Measurements from ENCODE around the gene TMEM125. TPM values are rescaled to one million over a fixed set of nuclear protein-coding genes. Genes with fewer than 3 reads are reported as not detected.
A peak's percentile ranks its signal among the peaks of the same experiment; 100 is the strongest.

TMEM125 gene
- total and polyA plus RNA-seq, 12 donors: 0.15 to 0.37 (median 0.22) TPM; not detected in 6

DNA sequence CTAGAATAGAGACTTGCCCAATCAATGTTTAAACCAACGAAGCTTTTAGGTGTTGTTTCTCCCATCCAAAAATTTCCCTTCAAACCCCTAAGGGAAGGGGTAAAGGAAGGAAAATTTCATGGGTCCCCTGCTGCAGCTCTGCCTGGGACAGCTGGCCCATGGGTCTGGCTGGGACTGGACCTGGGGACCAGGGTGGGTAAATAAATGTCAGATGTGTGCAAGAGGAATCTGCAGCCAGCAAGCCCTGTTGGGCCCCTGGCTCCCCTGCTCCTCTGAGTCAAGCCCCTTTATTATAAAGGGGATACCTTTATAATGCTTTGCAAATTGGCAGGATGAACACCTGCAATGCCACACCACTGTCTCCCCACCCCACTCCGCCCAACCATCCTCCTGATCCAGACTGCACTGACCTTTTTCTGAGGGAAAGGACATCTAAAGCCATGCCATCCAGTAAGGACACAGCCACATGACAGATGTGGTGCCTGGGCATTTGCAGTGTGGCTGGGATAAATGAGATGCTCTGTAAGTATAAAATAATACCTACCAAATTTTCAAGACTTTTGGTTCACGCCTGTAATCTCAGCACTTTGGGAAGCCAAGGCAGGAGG lies 1.9 kb upstream of the TMEM125 start:
- 84 to 85% methylated on average over 3 of the region's 3 CpGs for WGBS, 2 donors
- intact Hi-C loops (cut with DNase I): no loop called here
- Histone ChIP-seq H3K27me3 (peaks cover 0 to 9% (median 7%) of the 10 kb centered on the region in 7 donors), H3K9me3 (peaks cover 0 to 10% (median 0%) of the 10 kb centered on the region in 11 donors), H3K4me3 (no peak overlapping the region), H3K27ac (no peak overlapping the region), H3K4me1 (peaks cover 0 to 9% (median 4%) of the 10 kb centered on the region in 9 donors), H3K36me3 (no peaks in the 10 kb centered on the region)
- ATAC-seq: no peak
- TF ChIP-seq, protein P1, sequence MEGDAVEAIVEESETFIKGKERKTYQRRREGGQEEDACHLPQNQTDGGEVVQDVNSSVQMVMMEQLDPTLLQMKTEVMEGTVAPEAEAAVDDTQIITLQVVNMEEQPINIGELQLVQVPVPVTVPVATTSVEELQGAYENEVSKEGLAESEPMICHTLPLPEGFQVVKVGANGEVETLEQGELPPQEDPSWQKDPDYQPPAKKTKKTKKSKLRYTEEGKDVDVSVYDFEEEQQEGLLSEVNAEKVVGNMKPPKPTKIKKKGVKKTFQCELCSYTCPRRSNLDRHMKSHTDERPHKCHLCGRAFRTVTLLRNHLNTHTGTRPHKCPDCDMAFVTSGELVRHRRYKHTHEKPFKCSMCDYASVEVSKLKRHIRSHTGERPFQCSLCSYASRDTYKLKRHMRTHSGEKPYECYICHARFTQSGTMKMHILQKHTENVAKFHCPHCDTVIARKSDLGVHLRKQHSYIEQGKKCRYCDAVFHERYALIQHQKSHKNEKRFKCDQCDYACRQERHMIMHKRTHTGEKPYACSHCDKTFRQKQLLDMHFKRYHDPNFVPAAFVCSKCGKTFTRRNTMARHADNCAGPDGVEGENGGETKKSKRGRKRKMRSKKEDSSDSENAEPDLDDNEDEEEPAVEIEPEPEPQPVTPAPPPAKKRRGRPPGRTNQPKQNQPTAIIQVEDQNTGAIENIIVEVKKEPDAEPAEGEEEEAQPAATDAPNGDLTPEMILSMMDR (IDR thresholded peaks at IDR 0.05): no peak
- DNase-seq: no peak

DNA sequence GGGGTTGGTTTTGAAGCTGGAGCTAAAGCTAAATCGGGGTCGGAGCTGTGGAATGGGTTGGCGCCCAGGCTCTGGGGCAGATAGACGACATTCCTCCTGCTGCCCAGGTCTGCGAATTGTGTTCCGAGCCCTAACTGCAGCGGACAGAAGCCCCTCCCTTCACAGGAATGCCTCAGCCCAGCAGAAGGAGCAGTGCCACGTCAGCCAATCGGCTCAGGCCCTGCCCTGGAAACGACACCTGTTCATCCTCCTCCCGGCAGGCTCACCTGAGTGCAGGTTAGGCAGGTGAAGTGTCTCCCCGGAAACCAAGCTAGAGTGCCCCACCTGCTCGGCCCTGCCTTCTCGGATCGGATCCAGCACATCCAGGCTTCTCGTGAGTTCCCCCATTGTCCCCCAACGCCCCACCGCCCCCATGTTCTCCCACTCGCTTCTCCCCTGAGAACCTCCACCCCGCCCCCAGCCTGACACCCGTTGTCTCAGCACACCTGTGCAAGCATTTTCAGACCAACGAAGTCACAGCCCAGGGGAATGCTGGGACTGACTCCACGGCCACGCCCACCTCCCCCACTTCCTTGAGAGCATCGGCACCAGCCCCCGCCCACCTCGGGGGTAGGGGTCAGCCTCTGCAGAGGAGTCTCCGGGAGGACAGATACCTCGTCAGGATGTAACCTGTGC lies 775 bp downstream of the TMEM125 start:
- peak in 1 of 8 donors; percentile 31 for ATAC-seq
- H3K4me3 ChIP-seq: peak overlapping the region in 5 of 10 donors; percentile 6 to 31 (median 22)
- H3K4me1 ChIP-seq: peaks cover 0 to 18% (median 12%) of the 10 kb centered on the region in 9 donors
- H3K36me3 ChIP-seq: no peaks in the 10 kb centered on the region
- peaks cover 0 to 9% (median 7%) of the 10 kb centered on the region in 7 donors for H3K27me3 ChIP-seq
- intact Hi-C loops (cut with DNase I): no loop called here
- TF ChIP-seq, protein P1 (IDR thresholded peaks at IDR 0.05): no peak
- no peak overlapping the region for H3K27ac ChIP-seq
- 10 to 19% methylated on average over 29 of the region's 29 CpGs for WGBS, 2 donors
- DNase-seq: no peak
- no peaks in the 10 kb centered on the region for H3K9me3 ChIP-seq

DNA sequence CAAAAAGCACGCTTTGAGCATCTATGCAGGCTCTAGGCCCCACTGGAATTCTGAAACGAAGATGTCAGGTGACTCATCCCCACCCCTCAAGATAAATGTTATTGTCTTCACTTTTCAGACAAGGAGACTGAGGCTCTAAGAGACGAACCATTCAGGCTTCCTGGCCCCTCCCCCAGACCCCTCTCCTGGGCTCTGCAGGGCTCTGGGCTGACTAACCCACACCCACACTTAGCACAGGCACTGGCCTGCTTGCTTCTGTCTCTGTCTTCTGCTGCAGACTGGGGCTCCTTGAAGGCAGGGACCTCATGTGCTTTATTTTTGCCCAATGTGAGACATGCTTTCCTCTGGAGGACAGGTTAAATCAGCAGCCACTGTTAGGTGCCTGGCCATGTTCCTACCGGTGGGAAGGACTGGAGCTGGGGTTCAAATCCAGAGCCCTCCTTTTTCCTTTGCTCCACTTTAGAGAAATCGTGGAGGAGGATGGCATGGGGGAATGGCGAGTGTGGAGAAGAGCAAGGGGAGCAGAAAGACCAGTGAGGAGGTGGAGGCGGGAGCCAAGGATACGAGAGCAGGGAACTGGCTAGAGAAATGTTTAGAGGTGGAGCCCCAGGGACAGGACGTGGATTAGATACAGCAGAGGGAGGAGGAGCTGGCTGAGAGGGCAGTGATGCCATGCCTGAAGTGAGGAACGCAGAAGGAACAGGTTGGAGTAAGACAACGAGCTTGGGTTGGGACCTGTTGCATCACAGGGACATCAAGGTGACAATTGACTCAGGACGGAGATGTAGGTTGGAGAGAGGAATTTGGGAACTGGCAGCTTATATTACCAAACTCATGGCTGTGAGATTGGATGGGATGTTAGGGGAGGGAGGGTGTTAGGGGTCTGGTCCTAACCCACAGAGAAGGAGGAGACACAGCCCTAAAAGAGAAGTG lies 1.7 kb downstream of the TMEM125 start:
- Histone ChIP-seq H3K36me3 (no peaks in the 10 kb centered on the region), H3K4me1 (peaks cover 0 to 18% (median 12%) of the 10 kb centered on the region in 9 donors), H3K27me3 (peaks cover 0 to 9% (median 7%) of the 10 kb centered on the region in 7 donors), H3K27ac (no peak overlapping the region), H3K9me3 (no peaks in the 10 kb centered on the region), H3K4me3 (no peak overlapping the region)
- WGBS, 2 donors: 76 to 78% methylated on average over 12 of the region's 12 CpGs
- ATAC-seq (no peak), DNase-seq (no peak)
- intact Hi-C loops (cut with DNase I): no loop called here
- TF ChIP-seq, protein P1 (IDR thresholded peaks at IDR 0.05): no peak

DNA sequence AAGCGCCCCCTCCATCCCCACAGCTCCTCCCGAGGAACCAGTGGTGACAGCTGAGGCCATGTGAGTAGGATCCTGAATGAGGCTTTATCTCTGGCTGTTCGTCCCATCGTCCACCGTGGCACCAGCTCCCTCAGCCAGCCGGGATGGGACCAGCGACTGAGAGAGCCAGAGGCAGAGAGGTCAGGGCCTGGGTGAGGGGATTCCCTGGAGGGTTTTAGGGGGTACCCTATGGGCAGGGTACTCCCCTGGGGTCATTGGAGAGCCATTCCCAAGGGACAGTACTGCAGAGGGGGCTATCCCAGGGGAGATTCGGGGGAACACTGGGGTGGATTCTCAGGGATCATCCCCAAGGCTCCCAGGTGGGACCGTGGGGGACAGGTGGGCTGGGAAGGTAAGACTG lies 2.4 kb downstream of the TMEM125 start:
- Histone ChIP-seq H3K4me1 (peaks cover 0 to 18% (median 12%) of the 10 kb centered on the region in 9 donors), H3K4me3 (no peak overlapping the region), H3K27me3 (peaks cover 0 to 9% (median 7%) of the 10 kb centered on the region in 7 donors), H3K27ac (no peak overlapping the region), H3K9me3 (no peaks in the 10 kb centered on the region), H3K36me3 (no peaks in the 10 kb centered on the region)
- WGBS, 2 donors: 35 to 55% methylated on average over 9 of the region's 9 CpGs
- TF ChIP-seq, protein P1 (IDR thresholded peaks at IDR 0.05): no peak
- ATAC-seq (no peak), DNase-seq (no peak)
- intact Hi-C loops (cut with DNase I): no loop called here
